ENCODE data around the gene PITX2. TPM values are rescaled to one million over a fixed set of nuclear protein-coding genes. Genes with fewer than 3 reads are reported as not detected.

Gene PITX2
- total RNA-seq, 2 donors from 2014 or later, result 1.1 TPM

- DNase-seq (no peak), ATAC-seq (no peak)
- intact Hi-C loops (cut with DNase I, micrococcal nuclease), result no loop called here
These were observed 6.4 kb downstream of the PITX2 start for GRCh38 chr4:110616238-110617074.

GRCh38 chr4:110615353-110616237, 7.3 kb downstream of the PITX2 start:
- ATAC-seq (no peak), DNase-seq (no peak)
- intact Hi-C loops (cut with DNase I, micrococcal nuclease), result no loop called here

GRCh38 chr4:110614976-110615352, 7.9 kb downstream of the PITX2 start:
- DNase-seq (no peak), ATAC-seq (no peak)
- intact Hi-C loops (cut with DNase I, micrococcal nuclease), result no loop called here

DNA sequence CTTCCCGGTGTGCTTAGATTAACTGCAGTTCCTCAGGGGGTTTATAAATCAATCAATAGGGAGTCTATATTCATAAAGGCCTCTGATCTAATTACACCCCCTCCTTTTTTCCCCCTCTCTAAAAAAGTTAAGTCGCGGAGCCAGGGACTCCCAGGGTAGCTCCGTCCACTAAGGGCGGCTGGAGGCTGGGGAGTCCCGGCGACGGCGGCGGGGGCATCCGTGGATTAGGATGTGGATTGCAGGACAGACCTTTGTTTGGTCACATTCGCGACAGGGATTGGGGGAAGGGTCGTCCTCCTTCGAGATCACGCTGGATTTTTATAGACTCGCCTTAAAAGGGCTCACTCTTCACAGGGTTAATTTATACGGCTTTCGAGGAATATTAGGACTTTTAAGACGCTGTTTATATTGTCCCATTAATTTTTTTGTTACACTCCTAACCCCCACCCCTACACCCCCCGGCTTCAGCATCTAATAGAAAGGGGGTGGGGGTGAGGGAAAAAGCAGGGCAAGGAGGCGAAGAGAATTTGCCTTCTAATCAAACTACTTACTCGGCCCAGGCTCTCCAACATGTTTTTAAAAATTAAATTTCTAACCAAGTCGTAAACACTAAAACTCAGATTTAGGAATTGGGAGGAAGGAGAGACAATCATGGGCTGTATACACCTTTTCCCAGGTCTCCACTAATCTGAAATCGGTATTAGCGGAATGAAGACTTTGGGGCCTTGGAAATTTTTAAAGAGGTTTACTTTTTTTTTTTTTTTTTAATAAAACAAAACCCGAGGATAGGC, 8.5 kb downstream of the PITX2 start:
- DNase-seq (no peak), ATAC-seq (no peak)
- intact Hi-C loops (cut with DNase I, micrococcal nuclease), result no loop called here

- ATAC-seq (no peak), DNase-seq (no peak)
- intact Hi-C loops (cut with DNase I, micrococcal nuclease), result no loop called here
These were observed 9.1 kb downstream of the PITX2 start for GRCh38 chr4:110613745-110614144.

- ATAC-seq, result no peak
- intact Hi-C loops (cut with DNase I, micrococcal nuclease), result no loop called here
These were observed 10.1 kb downstream of the PITX2 start for GRCh38 chr4:110612631-110613269.

DNA sequence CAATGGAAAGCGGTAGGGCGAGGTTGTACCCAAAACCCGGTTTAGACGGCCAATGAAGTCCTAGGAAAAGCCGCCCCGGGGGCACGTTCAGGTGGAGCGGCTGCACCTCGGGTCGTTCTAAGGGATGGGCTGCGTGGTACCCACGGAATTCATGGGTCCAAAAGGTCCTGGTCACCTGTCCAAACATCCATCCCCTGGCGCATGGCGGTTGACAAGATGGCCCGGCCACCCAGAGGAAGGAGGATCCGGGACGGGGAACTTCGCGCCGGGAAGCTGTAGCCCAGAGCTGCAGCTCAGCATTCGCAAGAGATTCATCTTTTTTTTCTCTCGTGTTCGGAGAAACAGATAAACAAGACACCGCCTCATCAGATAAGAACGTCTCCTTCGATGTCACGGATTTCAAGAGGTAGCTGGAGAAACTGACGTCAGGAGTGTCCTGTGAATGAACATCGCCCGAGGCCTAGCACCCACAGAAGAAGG, 10.9 kb downstream of the PITX2 start:
- ATAC-seq, result no peak
- no peak for DNase-seq
- intact Hi-C loops (cut with DNase I, micrococcal nuclease), result no loop called here

More at GRCh38 chr4:110612631-110613269, 10.1 kb downstream of the PITX2 start:
- no peak for DNase-seq

GRCh38 chr4:110610940-110611831, 11.7 kb downstream of the PITX2 start:
- ATAC-seq, result peak; percentile 96
- DNase-seq, result peak; percentile 56 to 61
- intact Hi-C loops (cut with DNase I, micrococcal nuclease), result no loop called here

DNA sequence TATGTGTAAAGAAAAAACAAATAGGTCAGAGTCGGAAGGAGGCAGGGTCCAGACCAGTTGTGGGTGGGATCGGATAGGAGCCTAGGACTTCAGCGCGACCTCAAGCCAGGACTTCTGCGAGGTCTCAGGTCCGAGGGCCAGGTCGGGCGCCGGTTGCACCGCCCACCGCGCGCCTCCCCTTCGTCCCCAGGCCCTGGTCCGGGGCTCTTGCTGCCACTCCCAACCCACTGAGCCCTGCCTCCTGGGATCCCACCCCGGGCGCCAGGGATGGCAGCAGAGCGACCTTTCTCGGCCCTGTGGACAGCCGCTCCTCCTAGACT, 12.3 kb downstream of the PITX2 start:
- no peak for DNase-seq
- ATAC-seq, result no peak
- intact Hi-C loops (cut with DNase I, micrococcal nuclease), result no loop called here

DNA sequence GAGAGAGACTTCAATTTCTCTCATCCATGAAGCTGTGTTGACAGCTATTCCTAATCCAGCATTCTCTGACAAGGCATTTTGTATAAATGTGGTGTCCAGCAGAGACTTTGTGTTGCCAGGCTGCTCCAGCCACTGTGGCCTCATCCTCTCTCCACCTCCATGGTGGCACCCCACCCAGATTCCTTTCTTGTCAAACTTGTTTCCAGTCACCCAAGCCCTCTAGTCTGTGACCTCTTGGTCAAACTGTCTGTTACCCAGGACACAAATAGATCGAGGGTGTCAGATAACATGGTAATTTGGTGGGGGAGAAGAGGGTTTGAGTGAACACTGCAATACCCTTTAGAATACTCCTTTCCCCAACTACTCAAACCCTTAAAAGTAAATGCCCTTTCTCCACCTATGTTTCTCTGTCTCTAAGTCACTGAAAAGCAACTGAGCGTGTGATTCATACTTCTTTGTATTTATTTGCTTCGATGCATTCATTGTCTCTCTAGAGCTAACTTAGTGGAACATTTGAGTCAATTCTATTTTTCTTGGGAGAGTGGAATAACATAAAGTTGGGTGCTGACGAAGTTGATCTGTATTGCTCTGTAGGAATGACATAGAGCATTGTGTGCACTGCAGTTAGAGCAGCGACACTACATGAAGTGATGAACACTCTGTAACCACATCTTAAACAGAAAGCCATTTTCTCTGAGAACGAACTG, 13.7 kb downstream of the PITX2 start:
- no peak for ATAC-seq
- intact Hi-C loops (cut with DNase I, micrococcal nuclease), result no loop called here
- DNase-seq, result no peak

DNA sequence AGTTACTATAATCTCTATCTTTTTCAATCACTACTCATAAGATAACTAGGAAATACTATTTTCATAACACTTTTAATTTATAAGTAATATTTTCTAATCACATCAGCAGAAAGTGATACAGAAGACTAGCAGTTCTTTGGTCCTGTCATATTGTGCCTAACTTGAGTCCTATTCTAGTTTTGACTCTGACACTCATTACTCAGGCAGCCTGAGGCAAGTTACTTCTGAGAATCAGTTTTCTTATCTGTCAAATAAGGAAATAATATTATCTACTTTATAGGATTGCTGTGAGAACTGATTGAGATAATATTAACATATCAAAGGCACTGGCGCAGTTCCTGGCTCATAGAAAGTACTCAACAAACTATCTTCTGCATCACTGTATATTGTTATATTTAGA, 17.8 kb downstream of the PITX2 start:
- intact Hi-C loops (cut with DNase I, micrococcal nuclease), result no loop called here
- DNase-seq (no peak), ATAC-seq (no peak)

- no peak for ATAC-seq
- intact Hi-C loops (cut with DNase I, micrococcal nuclease), result no loop called here
- DNase-seq, result no peak
These were observed 20.8 kb downstream of the PITX2 start for GRCh38 chr4:110602061-110602460.

DNA sequence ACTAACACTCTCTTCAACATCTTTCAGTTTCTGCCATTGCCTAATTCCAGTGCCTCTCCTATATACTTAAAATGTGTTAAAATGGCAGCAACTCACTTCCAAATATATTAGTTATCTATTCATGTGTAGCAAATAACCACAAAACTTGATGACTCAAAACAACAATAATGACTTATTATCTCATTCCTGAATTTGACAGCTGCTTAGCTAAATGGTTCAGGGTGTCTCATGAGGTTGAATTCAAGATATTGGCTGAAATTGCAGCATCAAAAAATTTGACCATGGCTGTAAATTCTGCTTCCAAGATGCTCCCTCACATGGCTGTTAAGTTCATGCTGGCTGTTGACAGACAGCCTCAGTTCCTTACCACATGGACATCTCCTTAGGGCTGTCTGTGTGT, 25.3 kb downstream of the PITX2 start:
- intact Hi-C loops (cut with DNase I, micrococcal nuclease), result no loop called here
- ATAC-seq (no peak), DNase-seq (no peak)

DNA sequence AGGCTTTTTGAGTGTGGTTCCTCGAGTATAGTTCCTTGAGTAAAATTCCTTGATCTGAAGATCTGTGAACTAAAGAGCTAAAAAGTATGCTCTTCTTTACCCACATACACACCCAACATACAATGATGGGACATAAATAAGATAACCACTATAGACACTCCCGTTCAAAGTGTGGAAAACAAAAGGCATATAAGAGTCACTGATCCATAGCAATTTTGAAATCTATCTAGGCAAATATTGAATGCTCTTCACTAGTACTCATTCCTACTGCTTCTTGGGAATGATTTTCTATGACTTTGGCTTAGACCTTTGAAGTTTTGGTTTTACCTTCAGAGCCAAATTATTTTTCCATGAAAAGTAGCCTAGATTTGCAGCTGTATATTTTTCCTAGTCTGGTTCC, 26.4 kb downstream of the PITX2 start:
- ATAC-seq, result no peak
- no peak for DNase-seq
- intact Hi-C loops (cut with DNase I, micrococcal nuclease), result no loop called here

DNA sequence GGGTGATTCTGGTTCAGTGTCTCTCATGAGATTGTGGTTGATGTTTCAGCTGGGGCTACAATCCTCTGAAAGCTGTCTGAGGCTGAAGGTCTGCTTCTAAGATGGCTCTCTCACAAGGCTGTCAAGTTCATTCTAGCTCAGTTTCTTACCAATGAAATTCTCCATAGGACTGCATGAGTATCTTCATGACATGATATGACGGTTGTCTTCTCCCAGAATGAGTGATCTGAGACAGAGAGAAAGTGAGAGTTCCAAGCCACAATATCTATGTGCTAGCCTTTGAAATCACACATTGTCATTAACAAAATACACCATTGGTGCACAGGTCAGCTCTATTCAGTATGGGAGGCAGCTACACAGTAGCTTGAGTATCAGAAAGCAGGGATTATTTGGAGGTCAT, 27.3 kb downstream of the PITX2 start:
- DNase-seq (no peak), ATAC-seq (no peak)
- intact Hi-C loops (cut with DNase I, micrococcal nuclease), result no loop called here

DNA sequence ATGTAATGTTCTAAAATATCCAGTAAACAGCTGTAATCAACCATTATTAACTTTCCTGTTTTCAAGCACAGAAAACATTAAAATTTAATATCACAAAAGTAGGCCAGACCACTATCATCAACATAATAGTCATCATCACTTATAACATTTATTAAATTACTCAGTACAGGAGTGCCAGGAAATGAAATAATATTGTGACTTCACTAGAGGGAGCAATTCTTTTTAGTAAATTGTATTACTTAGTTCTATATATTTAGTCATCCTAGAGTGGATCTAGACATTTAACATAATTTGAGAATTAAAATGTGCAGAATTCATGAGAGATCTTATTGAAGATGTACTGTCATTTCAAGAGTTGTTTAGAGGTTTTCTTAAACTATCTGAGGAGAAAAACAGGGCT, 33.6 kb downstream of the PITX2 start:
- intact Hi-C loops (cut with DNase I, micrococcal nuclease), result no loop called here
- no peak for ATAC-seq
- DNase-seq, result no peak

- intact Hi-C loops (cut with DNase I, micrococcal nuclease), result no loop called here
- ATAC-seq, result no peak
These were observed 35.1 kb downstream of the PITX2 start for GRCh38 chr4:110587666-110588285.

More at GRCh38 chr4:110587666-110588285, 35.1 kb downstream of the PITX2 start:
- DNase-seq, result no peak
